GM18519 (cell line): ENCODE measurements around the gene NHLRC4.

ENCODE experiments used
- ATAC-seq: cut with Tn5 transposase; IDR thresholded peaks from one replicate; pipeline ENCODE4 v1.9.1; 2021; ENCODE audit warnings: mild to moderate bottlenecking, moderate library complexity; ENCODE audit not compliant: unreplicated experiment, low FRiP score

NHLRC4 gene

DNA sequence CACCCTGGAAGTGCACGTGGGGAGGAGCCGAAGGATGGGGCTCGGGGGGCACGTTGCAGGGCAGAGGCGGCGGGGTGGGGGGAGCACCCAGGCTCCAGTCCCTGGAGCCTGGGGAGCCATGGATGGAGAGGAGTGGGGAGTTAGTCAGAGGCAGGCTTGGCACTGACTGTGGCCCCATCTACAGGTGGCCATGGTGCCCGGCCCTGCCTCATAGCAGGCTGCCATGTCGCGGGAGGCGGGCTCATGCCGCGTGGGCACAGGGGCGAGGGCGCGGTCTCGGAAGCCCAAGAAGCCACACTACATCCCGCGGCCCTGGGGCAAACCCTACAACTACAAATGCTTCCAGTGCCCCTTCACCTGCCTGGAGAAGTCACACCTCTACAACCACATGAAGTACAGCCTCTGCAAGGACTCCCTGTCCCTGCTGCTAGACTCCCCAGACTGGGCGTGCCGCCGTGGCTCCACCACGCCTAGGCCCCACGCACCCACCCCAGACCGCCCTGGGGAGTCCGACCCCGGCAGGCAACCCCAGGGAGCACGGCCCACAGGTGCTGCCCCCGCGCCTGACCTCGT lies 3.6 kb upstream of the NHLRC4 start:
- ATAC-seq, result no peak

DNA sequence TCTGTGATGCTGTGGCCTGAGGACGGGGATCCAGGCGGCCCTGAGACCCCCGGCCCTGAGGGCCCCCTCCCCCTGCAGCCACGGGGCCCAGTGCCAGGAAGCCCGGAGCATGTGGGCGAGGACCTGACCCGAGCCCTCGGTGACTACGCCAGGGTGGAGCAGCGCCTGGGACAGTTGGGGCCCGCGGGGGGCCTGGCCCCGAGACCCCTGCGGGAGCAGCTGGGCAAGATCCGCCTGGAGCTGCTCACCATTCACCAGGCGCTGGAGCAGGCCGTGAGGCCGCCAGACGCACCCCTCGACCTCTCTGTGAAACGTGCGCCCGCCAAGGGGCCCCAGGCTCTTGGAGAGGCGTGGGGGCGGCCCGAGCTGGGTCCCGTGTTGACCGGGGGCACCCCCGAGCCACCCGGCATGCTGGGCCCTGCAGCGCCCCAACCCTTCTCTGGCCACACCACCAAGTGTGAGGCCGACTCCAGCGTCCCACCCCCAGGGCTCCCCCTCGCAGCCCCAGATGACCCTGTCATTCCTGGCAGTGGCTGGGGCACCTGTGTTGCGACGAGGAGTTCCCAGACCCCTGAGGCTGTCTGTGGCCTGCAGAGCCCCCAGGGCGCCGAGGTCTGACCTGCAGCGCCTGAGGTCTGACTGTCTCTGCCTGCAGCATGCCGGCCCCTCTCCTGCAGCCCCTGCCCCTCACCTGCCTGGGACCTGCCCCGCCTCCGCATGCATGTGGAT lies 2.0 kb upstream of the NHLRC4 start:
- ATAC-seq, result no peak

DNA sequence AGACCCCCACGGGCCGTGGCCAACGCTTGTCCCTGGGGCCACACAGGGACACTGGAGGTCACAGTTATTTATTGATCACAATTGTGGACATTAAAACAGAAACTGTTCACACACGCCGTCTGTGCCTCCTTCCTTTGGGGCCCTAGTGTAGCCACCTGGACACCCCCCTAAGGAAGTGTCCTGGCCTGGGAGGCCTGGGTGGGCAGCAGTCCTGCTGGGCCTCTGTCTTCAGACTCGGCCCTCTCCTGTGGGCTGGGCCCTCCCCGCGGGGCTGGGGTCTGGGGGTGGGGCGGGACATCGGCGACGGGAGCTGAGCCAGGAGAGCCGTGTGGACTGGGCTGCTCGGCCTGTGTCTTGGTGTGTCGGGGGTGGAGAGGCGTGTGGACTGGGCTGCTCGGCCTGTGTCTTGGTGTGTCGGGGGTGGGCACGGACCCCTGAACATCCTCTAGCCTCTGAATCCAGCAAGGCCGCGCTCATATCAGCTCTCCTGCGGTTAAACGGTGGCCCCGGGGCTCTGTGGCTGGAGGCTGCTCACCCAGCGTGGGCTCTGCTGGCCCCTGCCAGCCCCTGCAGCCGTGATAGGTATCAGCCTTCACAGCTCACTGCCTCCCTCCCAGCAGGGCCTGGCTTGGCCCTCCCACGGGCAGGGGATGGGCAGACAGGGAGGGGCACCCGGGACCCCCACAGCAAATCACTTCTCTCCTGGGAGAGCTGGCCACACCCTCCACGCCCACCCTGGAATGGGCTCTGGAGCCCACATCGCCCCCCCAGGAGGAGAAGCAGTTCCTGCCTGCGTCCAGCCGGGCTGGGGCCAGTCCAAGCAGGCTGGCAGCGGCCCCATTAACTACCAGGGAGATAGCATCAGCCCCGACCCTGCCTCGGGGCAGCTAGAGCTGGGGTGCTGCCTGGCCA lies 1.1 kb upstream of the NHLRC4 start:
- ATAC-seq, result no peak

DNA sequence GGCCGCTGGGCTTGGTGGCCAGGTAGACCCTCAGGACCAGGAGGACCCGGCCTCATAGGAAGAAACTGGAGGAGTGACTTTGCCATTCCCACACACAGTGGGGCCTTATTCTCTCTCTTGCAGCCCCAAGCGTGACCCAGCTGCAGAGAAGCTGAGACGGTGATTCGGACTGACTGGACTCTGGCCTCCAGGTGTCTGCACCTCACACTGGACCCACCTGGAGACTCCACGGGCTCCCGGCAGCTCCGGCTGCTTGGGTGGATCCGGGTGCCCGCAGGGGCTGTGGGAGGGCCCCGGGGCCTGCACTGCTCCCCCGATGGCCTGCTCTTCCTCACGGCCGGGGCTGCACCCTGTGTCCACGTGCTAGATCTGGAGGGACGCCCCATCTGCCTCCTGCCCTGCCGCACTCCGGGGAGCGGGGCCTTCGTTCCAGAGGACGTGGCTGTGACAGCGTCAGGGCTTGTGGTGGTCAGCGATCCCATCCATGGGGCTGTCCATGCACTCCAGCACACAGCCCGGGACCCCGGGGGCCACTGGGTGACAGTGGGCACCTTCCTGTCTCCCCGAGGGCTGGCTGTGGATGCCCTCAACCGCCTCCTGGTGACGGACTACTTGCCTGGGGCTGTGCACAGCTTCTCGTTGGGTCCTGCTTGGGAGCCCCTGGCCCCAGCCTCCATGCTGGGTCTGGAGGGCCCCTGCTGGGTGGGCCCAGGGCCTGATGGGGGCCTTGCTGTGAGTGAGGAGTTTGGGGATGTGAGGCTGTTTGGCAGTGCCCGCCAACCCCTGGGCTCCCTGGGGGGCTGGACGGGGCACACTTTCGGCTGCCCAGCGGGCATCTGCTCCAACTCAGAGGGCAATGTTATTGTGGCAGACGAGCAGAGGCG lies 810 bp downstream of the NHLRC4 start:
- no peak for ATAC-seq

DNA sequence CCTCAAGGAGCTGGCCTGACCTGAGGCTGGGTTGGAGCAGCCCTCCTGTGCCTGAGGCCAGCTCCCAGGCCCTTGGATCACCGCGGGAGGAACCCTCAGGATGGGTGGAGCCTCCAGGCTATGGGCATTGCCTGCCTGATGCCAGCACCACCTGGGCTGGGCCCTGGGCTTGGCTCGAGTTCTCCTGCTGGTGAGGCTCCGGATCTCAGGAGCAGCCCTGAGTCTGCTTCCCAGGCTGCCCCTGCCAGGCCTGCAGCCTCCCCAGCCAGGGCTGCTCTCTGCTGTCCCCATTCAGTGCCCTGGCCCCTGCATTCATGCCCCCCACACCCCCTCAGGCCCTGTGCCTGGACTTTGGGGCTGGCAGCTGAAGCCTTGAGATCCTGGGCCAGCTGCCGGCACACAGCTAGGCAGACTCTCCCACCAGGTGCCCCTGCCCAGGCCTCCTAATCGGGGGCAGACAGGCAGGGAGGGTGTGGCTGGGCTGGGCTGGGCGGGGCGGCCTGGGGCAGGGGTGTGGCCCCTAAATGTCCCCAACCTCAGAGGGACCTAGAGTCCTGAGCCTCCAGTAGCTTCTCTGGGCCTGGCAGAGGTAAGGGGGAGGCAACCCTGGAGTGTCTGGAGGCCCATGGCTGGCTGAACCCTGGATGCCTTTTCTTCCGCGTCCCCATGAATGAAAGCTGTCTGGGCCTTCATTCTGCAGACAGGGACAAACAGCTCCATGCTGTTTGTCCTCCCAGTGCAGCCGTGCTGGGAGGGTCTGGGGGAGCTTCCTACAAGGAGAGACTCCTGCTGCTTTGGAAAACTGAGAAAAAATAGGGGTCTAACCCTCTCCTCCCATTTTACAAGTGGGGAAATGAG lies 1.8 kb downstream of the NHLRC4 start:
- ATAC-seq, result no peak

DNA sequence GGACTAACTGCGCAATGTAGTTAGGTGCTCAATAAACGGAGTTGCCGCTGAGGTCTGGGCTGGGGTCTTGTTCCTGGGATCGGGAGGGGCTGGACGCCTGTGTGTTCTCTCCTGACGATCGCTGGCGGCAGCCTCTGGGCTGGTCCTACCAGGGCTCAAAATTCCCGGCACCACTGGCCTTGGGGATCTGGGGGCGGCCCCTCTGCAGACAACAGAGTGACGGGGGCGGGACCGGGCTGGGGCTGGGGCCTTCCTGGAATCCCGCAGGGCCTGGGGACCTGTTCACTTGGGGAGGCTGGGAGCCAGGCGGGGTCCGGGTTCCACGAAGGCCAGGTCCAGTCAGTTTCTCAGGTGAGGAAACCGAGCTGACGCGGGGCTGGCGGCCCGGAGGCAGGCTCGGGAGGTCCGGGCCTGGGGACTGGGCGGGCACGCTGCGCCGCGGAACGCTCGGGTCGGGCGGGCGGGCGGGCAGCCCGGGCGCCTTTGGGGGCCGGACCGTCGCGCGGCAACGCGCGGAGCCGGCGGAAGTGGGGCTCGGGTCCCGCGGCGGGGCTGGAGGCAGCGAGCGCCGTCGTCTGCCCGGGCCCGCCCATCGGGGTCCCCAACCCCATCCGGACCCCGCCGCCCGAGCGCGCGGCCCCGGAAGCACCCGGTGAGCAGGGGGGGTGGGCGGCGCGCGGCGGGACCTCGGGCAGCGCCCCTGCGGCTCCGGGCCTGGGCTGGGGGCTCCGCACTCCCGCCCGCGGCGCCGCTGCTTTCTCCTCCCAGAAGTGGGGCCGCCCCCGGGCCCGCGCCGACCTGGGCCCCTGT lies 2.8 kb downstream of the NHLRC4 start, which contains the start of gene PIGQ:
PIGQ (plus strand) TSS at position 524 of the 810 bp plus-strand sequence. CDS start 4,107 bp downstream, outside the sequence.
- no peak for ATAC-seq

DNA sequence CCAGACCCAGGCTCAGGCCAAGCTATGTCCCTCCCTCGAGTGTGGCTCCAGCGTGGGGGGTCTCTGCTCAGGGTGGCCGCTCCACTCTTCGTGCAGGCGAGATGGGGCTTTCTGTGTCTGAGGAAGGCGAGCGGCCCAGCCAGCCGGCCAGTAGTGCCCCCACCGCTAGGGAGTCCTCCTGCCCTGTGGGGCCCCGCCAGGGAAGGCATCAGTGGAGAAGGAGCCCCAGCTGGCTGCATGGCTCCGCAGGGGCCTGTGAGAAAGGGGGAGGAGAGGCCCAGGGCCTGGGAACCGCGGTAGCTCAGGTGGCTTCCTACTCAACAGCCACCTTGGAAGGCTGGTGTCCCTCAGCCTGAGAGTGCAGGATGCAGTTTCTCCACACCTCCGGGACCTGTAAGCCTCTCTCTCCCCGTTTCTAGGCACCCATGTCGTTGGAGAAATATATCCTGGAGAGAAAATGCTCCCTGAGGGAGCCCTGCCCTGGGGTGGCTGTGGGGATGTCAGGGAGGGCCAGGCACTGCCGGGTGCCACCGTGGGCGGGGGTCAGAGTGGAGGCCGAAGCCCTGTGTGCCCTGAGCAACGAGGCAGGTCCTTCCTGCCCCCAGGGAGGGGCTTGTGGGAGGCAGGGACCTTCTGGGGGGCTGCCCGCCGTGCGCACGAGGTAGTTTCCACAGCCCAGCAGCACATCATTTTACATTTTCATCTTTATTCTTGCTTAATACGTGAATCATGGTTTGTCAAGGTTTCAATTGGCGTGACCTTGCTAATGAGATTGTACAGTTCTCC lies 6.3 kb downstream of the NHLRC4 start:
- ATAC-seq, result no peak

DNA sequence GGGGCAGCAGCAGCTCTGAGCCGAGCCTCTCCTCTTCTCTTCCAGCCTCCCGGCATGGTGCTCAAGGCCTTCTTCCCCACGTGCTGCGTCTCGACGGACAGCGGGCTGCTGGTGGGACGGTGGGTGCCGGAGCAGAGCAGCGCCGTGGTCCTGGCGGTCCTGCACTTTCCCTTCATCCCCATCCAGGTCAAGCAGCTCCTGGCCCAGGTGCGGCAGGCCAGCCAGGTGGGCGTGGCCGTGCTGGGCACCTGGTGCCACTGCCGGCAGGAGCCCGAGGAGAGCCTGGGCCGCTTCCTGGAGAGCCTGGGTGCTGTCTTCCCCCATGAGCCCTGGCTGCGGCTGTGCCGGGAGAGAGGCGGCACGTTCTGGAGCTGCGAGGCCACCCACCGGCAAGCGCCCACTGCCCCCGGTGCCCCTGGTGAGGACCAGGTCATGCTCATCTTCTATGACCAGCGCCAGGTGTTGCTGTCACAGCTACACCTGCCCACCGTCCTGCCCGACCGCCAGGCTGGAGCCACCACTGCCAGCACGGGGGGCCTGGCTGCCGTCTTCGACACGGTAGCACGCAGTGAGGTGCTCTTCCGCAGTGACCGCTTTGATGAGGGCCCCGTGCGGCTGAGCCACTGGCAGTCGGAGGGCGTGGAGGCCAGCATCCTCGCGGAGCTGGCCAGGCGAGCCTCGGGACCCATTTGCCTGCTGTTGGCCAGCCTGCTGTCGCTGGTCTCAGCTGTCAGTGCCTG lies 7.4 kb downstream of the NHLRC4 start:
- no peak for ATAC-seq

DNA sequence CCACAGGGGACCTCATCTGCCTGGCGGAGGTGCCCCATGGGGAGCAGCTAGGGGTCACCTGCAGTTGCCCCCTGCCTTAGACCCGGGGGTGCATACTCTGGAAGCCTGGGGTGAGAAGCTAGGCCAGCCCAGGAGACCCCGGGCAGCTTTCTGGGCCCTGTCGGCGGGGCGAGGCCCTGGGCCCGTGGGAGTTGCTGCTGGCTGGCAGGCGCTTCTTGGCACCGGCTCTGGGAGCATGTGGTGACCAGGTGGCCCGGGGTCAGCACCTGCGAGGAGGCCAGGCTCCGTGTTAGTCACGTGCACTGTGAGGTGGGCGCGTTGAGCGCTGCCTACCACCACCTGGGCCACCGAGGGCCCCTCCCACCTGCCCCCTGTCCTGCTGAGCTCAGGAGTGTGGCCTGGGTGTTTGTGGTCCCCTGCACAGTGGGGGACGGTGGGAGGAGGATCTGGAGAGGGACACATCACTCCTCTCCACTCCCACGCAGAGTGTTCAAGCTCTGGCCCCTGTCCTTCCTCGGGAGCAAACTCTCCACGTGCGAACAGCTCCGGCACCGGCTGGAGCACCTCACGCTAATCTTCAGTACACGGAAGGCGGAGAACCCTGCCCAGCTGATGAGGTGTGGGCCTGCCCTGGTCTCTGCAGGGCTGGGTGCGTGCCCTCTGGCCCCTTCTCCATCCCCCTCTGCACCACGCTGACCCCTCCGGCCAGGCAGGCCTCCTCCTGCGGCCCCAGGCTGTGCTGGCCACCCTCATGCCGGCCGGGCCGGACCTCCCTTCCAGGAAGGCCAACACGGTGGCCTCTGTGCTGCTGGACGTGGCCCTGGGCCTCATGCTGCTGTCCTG lies 8.8 kb downstream of the NHLRC4 start:
- ATAC-seq, result no peak

DNA sequence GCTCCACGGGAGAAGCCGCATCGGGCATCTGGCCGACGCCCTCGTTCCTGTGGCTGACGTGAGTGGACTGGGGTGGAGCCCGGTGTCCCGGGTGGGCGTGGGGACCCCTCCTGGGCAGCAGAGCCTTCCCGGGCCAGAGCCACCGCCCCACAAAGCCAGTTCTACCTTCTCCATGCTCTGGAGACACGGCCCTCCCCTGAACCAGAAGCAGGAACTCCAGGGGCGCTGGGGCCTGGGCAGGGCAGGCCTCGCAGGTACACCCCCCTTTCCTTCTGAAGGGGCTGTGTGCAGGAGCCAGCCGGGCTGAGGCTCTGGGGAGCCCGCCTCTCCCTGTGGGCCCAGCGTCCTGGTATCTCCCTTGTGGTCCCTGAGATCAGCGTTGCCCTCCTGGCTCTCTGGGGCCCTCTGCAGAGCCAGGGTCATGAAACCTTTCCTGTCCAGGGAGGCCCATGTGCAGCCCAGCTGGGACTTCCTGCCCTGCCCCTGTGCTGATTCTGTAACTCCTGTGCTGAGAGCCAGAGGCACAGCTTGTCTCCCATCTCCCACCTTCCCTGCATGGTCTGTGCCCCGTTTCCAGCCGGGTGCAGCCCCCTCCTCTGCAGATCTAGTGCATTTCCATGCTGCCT lies 9.5 kb downstream of the NHLRC4 start:
- ATAC-seq, result no peak

DNA sequence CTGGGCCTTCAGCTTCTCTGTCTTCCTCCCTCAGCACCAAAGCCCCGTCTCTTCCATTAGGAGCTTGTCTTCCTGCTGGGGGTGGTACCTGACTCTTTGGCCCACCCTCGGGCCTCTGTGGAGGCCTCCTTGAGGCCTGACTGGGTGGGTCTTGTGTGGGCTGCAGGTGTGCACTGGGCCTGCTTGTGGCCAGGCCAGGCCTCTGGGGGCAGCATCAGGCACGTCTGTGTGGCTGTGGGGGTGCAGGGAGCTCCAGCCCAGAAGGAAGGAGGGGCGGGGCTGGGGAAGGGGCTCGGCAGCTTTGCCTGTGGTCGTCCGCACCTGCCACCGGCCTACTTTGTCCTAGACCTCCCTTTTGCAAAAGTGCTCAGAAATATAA lies 10.0 kb downstream of the NHLRC4 start:
- ATAC-seq, result no peak

DNA sequence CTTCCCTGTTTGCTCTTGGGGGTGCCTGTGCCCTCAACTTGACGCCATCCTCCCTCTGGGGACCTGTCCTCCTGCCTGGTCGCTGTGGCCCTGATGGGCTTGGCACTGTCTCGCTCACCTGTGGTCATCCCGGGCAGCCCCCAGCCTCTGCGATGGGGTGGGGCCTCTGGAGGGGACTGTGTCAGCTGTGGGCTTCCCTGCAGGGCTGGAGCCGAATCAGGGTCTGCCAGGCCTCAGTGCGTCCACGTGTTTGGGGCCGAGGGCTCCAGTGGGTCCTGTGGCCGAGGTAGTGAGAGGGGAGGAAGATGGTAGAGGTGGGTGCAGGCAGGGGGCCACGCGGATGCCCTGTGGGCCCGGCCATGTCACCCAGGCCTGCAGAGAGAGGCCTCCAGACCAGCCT lies 11.0 kb downstream of the NHLRC4 start:
- ATAC-seq, result no peak

DNA sequence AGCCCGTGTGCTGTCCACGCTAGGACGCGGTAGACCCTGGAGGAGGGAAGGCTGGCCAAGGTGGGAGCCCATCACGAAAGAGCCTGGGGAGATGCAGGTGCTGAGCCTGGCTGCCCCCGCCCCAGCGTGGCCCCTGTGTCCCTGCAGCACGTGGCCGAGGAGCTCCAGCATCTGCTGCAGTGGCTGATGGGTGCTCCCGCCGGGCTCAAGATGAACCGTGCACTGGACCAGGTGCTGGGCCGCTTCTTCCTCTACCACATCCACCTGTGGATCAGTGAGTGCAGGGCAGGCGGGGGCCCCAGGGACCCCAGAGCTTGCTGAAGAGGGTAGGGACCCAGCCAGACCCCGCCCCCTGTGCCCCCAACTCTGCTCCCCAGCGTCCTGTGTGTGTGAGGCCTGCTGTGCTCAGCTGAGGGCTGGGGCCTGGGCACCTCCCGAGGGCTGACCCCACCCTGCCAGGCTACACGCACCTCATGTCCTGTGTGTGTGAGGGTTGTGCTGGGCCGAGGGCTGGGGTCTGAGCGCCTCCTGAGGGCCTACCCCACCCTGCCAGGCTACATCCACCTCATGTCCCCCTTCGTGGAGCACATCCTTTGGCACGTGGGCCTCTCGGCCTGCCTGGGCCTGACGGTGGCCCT lies 11.5 kb downstream of the NHLRC4 start:
- no peak for ATAC-seq

DNA sequence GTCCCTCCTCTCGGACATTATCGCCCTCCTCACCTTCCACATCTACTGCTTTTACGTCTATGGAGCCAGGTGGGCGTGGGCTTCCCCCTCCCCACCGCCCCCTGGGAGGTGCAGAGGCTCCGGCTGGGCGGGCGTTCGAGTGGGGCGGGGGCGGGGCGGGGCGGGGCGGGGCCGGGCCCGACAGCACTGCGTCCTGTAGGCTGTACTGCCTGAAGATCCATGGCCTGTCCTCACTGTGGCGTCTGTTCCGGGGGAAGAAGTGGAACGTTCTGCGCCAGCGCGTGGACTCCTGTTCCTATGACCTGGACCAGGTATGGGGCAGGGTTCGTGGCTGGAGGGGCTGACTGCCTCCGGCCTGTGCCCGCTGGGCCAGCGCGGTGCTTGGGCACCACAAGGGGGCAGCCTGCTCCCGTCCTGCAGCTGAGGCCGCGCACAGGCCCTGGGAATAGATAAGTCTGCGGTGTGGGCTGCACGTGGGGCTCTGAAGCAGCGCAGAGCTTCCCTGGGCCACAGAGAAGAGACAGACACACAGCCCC lies 12.1 kb downstream of the NHLRC4 start:
- no peak for ATAC-seq
